Sigmoid colon (tissue), 7 donors: ENCODE data around the gene MRPL14. TPM values are rescaled to one million over a fixed set of nuclear protein-coding genes. Genes with fewer than 3 reads are reported as not detected.
A peak's percentile ranks its signal among the peaks of the same experiment; 100 is the strongest.
"Not testable (repeated sequence)": the region's sequence is repeated elsewhere in the genome, so short reads cannot be mapped to it uniquely, and the experiment has no call there.

Experiments
- DNase-seq: peaks from one replicate; pipeline ENCODE4 v3.0.0-alpha.2; 2019
- H3K27ac ChIP-seq, 4 donors: fragments of 200-600 bp; sonication (generic); one replicate each; pipeline ENCODE4 v1.5.1; 2016 to 2019; ENCODE audit warnings: mild to moderate bottlenecking in 1 of 4
- H3K27me3 ChIP-seq, 3 donors: fragments of 200-600 bp; sonication (generic); one replicate each; pipeline ENCODE4 v1.5.1; 2019; ENCODE audit warnings: mild to moderate bottlenecking in 1 of 3
- H3K36me3 ChIP-seq, 4 donors: fragments of 200-600 bp; sonication (generic); one replicate each; pipeline ENCODE4 v1.5.1; 2016 to 2019
- H3K4me1 ChIP-seq, 4 donors: fragments of 200-600 bp; sonication (generic); one replicate each; pipeline ENCODE4 v1.5.1; 2017 to 2019
- H3K4me3 ChIP-seq, 4 donors: fragments of 200-600 bp; sonication (generic); one replicate each; pipeline ENCODE4 v1.5.1; 2017 to 2019; ENCODE audit warnings: mild to moderate bottlenecking in 2 of 4, moderate library complexity in 1 of 4
- H3K9me3 ChIP-seq, 4 donors: fragments of 200-600 bp in 3 of 4; sonication (generic) in 3 of 4; one replicate each; pipeline versions ENCODE4 v1.5.1 to v1.6.1; 2013 to 2019
- EP300 ChIP-seq, 4 donors: sonication (generic); formaldehyde crosslinking; IDR thresholded peaks; one replicate each; pipeline ENCODE4 v1.6.1; 2017; ENCODE audit warnings: antibody characterized with exemption in 4 of 4
- POLR2A ChIP-seq, 2 donors: fragments of 450-650 bp; IDR thresholded peaks; one replicate each; pipeline ENCODE4 v1.6.1; 2016; ENCODE audit warnings: antibody characterized with exemption in 2 of 2, mild to moderate bottlenecking in 2 of 2, moderate library complexity in 2 of 2
- POLR2AphosphoS5 ChIP-seq, 4 donors: sonication (generic); formaldehyde crosslinking; IDR thresholded peaks; one replicate each; pipeline ENCODE4 v1.6.1; 2017; ENCODE audit warnings: antibody characterized with exemption in 4 of 4
- WGBS, 2 donors: extraction: QIAGEN DNeasy Blood & Tissue Kit; methylation state at CpG; one replicate each; pipeline ENCODE4 v1.1.7; 2013; 5-methylcytosine and 5-hydroxymethylcytosine counted together
- intact Hi-C: fragments of 100-400 bp; cut with DNase I; formaldehyde crosslinking; loops from one replicate; pipeline ENCODE4 v1.15.1; 2023
- polyA plus RNA-seq, 3 donors: library from polyadenylated mRNA; stranded (reverse); fragments of 200-250 nt; gene quantifications; one replicate each; pipeline ENCODE4 v1.2.3, GENCODE V29; 2013
- total RNA-seq, 4 donors: library from RNA; depleted of rRNA; stranded (reverse); fragments of >200 nt; gene quantifications; one replicate each; pipeline ENCODE4 v1.1.0, GENCODE V29; 2016
- TF ChIP-seq, protein P1 (sequence below), 4 experiments: fragments of 450-650 bp in 3 of 4; fragments of 200-600 bp in 1 of 4; IDR thresholded peaks; one replicate each; pipeline ENCODE4 v1.5.1; 2016 to 2019; ENCODE audit warnings: antibody characterized with exemption in 4 of 4, mild to moderate bottlenecking in 3 of 4, moderate library complexity in 2 of 4
- donor health status: healthy with polysubstance abuse.
- donor health status: Bipolar disorder and iron deficiency.
- donor health status: healthy.

The MRPL14 gene
- total and polyA plus RNA-seq, 7 donors: 32.4 to 150 (median 55.8) TPM

DNA sequence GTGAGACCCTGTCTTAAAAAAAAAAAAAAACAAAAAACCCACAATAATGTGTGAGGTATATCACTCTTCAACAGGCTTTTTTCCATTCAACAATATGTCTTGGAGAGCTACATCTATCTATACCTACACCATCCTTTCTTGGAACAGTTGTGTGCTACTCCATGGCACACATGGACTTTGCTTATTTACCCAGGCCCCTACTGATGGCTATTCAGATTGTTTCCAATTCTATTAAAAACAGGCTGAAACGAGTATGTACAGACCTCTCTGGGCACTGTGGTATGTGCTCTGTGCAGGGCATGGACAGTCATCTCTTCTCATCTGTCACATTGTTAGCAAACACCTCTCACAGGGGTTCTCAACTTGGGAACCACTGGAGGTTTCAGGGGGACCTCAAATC, 28.1 kb downstream of the MRPL14 start:
- H3K4me1 ChIP-seq: no peaks in the 10 kb centered on the region
- intact Hi-C loops: loop anchor here (5.0 to 10.0 kb wide), 3 partner anchors 136 to 236 kb away; partner anchors contain the start of gene SLC35B2
- H3K27me3 ChIP-seq: no peaks in the 10 kb centered on the region
- peaks cover 6 to 22% (median 11%) of the 10 kb centered on the region in 4 donors for H3K36me3 ChIP-seq
- no peaks in the 10 kb centered on the region for H3K9me3 ChIP-seq
- WGBS, 2 donors: 14 to 47% methylated on average over 1 of the region's 1 CpG
- H3K27ac ChIP-seq: no peak overlapping the region
- H3K4me3 ChIP-seq: no peak overlapping the region
- TF ChIP-seq, protein P1, sequence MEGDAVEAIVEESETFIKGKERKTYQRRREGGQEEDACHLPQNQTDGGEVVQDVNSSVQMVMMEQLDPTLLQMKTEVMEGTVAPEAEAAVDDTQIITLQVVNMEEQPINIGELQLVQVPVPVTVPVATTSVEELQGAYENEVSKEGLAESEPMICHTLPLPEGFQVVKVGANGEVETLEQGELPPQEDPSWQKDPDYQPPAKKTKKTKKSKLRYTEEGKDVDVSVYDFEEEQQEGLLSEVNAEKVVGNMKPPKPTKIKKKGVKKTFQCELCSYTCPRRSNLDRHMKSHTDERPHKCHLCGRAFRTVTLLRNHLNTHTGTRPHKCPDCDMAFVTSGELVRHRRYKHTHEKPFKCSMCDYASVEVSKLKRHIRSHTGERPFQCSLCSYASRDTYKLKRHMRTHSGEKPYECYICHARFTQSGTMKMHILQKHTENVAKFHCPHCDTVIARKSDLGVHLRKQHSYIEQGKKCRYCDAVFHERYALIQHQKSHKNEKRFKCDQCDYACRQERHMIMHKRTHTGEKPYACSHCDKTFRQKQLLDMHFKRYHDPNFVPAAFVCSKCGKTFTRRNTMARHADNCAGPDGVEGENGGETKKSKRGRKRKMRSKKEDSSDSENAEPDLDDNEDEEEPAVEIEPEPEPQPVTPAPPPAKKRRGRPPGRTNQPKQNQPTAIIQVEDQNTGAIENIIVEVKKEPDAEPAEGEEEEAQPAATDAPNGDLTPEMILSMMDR (IDR thresholded peaks at IDR 0.05): no peak
- TF ChIP-seq POLR2AphosphoS5 (IDR thresholded peaks at IDR 0.05): no peak
- no peak for TF ChIP-seq POLR2A (IDR thresholded peaks at IDR 0.05)
- TF ChIP-seq EP300 (IDR thresholded peaks at IDR 0.05): no peak
- DNase-seq: no peak

DNA sequence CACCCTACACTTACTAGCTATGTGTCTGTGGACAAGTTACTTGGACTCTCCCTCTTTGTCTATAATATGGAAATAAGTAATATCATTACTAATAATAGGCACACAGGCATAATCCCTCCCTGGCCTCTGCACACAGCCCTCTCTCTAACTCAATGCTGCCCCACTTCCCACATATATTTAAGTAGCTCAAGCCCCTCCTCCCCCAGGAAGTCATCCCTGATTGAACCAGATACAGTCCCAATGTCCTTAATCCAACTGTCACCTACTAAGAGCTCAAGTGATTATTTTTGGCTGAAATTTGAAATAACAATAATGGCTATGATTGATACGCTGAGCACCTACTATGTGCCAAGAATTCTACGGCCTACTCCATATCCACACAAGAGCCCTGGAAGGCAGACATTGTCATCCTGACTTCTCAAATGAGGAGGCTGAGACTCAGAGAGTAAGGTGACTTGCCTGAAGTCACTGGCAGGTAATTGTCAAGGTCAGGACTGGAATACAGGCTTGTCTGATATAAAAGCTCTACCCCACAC, 29.4 kb downstream of the MRPL14 start:
- DNase-seq: no peak
- H3K27ac ChIP-seq: no peak overlapping the region
- TF ChIP-seq POLR2AphosphoS5 (IDR thresholded peaks at IDR 0.05) (no peak), POLR2A (IDR thresholded peaks at IDR 0.05) (no peak)
- TF ChIP-seq, protein P1 (IDR thresholded peaks at IDR 0.05): no peak
- H3K36me3 ChIP-seq: peaks cover 0 to 14% (median 5%) of the 10 kb centered on the region in 4 donors
- H3K27me3 ChIP-seq: no peaks in the 10 kb centered on the region
- H3K4me3 ChIP-seq: no peak overlapping the region
- no peaks in the 10 kb centered on the region for H3K4me1 ChIP-seq
- WGBS, 2 donors: 44 to 76% methylated on average over 2 of the region's 2 CpGs
- intact Hi-C loops: loop anchor here (5.0 to 10.0 kb wide), 3 partner anchors 137 to 237 kb away; partner anchors contain the start of gene SLC35B2
- no peaks in the 10 kb centered on the region for H3K9me3 ChIP-seq

DNA sequence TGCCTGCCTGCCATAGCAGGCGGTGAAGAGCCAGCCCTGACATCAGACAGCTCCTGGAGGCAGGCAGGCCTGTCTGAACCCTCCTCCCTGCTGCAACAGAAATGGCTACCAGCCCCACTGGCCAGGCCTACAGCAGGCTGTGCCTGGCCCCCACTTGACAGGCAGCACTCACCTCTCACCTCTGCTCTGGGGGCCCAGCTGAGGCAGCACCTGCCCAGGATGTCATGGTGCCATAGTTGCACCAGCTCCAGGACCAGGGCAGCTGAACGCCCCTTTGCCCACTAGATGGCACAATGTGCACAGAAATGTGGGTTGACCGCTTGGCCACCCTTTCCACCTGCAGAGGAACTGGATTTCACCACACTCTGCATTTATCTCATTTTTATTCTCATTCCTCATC, 30.6 kb downstream of the MRPL14 start:
- DNase-seq: peak; percentile 87
- Histone ChIP-seq H3K4me1 (no peaks in the 10 kb centered on the region), H3K4me3 (no peak overlapping the region), H3K27ac (no peak overlapping the region), H3K36me3 (peaks cover 0 to 14% (median 5%) of the 10 kb centered on the region in 4 donors), H3K27me3 (no peaks in the 10 kb centered on the region), H3K9me3 (no peaks in the 10 kb centered on the region)
- intact Hi-C loops: loop anchor here (1.0 to 10.0 kb wide), 4 partner anchors 56 to 238 kb away; partner anchors contain the start of gene SLC35B2
- WGBS, 2 donors: 19 to 32% methylated on average over 3 of the region's 3 CpGs
- no peak for TF ChIP-seq POLR2A (IDR thresholded peaks at IDR 0.05)
- no peak for TF ChIP-seq POLR2AphosphoS5 (IDR thresholded peaks at IDR 0.05)
- TF ChIP-seq EP300 (IDR thresholded peaks at IDR 0.05): no peak
- TF ChIP-seq, protein P1 (IDR thresholded peaks at IDR 0.05): peak; percentile 66 to 87 (median 80)

DNA sequence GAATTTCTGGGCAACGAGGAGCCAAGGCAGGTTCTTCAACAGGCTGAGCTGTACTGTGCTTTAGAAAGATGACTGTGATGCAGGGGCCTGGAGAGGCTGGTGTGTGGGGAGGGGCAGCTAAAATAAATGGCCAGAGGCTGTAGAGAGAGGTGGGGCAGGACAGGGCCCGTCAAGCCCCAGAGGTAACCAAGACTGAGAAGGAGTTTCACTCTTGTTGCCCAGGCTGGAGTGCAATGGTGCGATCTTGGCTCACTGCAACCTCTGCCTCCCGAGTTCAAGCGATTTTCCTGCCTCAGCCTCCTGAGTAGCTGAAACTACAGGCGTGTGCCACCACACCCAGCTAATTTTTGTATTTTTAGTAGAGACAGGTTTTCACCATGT, 32.0 kb downstream of the MRPL14 start:
- H3K9me3 ChIP-seq, H3K4me1 ChIP-seq, H3K4me3 ChIP-seq, H3K27me3 ChIP-seq, DNase-seq, H3K27ac ChIP-seq: not testable (repeated sequence)
- H3K36me3 ChIP-seq: peaks cover 0 to 10% (median 5%) of the 10 kb centered on the region in 4 donors
- 47 to 79% methylated on average over 6 of the region's 6 CpGs for WGBS, 2 donors
- intact Hi-C loops: loop anchor here (5.0 to 10.0 kb wide), 3 partner anchors 140 to 240 kb away; partner anchors contain the start of gene SLC35B2

DNA sequence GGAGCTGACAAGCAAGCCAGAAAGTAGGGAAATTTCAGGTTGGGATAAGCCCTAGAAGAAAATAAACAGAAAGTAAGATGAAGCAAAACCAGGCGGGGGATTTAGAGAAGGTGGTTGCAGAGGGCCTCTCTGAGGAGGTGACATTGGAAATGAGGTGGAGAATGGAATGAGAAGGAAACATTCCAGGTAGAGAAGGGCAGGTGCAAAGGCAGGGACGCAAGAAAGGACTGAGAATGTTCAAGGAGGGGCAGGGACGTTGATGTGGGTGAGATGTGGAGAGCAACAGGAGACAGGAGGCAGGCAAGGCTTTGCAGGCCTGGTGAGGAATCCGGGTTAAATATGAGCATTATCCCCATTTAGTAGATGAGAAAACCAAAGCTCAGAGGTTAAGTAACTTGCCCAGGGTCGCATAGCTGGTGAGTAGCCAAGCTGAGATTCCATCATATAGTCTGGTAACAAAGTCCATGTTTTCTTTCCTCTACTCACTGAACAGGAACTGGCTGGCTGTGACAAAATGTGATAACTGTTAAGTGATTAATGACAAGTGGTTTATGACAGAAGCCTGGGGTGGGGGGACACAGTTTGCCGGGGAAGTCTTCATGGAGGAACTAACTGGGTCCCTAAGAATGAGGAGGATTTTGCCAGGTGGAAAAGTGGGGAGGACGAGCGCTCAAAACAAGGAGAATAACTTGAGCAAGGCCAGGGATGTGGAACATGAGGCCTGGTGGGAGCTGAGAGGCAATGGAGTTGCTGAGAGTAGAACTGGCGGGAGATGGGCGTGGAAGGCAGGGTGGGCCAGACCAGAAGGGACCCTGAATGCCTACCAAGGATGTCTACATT, 32.6 kb downstream of the MRPL14 start:
- peaks cover 0 to 4% (median 2%) of the 10 kb centered on the region in 4 donors for H3K36me3 ChIP-seq
- H3K27me3 ChIP-seq: no peaks in the 10 kb centered on the region
- no peaks in the 10 kb centered on the region for H3K9me3 ChIP-seq
- TF ChIP-seq EP300 (IDR thresholded peaks at IDR 0.05) (no peak), POLR2AphosphoS5 (IDR thresholded peaks at IDR 0.05) (no peak), POLR2A (IDR thresholded peaks at IDR 0.05) (no peak)
- TF ChIP-seq, protein P1 (IDR thresholded peaks at IDR 0.05): no peak
- H3K4me3 ChIP-seq: no peak overlapping the region
- no peaks in the 10 kb centered on the region for H3K4me1 ChIP-seq
- DNase-seq: no peak
- WGBS, 2 donors: 38 to 74% methylated on average over 10 of the region's 10 CpGs
- H3K27ac ChIP-seq: no peak overlapping the region
- intact Hi-C loops: loop anchor here (5.0 to 10.0 kb wide), 3 partner anchors 140 to 240 kb away; partner anchors contain the start of gene SLC35B2
